ENCODE measurements around the gene ITGB1BP1.

DNA sequence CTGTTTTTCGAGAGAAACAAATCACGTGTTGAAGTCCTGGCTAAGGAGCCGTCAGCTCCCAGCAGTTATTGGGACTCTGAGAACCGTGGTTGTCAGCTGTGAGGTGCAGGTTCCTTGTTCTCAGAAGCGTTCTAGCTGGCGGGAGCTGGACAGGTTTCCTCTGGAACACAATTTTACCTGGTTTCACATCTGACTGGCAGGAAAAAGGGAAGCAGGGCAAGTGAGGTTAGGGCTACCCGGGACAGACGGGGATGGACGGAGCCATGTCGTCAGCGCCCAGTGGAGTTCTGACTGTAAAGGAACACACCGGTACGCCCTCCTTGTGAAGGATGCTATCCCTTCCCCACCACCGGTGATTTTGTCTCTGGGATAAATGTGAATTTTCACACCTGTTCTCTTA is 26.1 kb downstream of the ITGB1BP1 start:
- TF ChIP-seq POLR2A (IDR thresholded peaks at IDR 0.05) (no peak), POLR2AphosphoS5 (IDR thresholded peaks at IDR 0.05) (no peak), EP300 (IDR thresholded peaks at IDR 0.05) (no peak)
- TF ChIP-seq, protein P1, sequence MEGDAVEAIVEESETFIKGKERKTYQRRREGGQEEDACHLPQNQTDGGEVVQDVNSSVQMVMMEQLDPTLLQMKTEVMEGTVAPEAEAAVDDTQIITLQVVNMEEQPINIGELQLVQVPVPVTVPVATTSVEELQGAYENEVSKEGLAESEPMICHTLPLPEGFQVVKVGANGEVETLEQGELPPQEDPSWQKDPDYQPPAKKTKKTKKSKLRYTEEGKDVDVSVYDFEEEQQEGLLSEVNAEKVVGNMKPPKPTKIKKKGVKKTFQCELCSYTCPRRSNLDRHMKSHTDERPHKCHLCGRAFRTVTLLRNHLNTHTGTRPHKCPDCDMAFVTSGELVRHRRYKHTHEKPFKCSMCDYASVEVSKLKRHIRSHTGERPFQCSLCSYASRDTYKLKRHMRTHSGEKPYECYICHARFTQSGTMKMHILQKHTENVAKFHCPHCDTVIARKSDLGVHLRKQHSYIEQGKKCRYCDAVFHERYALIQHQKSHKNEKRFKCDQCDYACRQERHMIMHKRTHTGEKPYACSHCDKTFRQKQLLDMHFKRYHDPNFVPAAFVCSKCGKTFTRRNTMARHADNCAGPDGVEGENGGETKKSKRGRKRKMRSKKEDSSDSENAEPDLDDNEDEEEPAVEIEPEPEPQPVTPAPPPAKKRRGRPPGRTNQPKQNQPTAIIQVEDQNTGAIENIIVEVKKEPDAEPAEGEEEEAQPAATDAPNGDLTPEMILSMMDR (IDR thresholded peaks at IDR 0.05), result no peak
